ENCODE data around the gene COBL.

COBL gene

DNA sequence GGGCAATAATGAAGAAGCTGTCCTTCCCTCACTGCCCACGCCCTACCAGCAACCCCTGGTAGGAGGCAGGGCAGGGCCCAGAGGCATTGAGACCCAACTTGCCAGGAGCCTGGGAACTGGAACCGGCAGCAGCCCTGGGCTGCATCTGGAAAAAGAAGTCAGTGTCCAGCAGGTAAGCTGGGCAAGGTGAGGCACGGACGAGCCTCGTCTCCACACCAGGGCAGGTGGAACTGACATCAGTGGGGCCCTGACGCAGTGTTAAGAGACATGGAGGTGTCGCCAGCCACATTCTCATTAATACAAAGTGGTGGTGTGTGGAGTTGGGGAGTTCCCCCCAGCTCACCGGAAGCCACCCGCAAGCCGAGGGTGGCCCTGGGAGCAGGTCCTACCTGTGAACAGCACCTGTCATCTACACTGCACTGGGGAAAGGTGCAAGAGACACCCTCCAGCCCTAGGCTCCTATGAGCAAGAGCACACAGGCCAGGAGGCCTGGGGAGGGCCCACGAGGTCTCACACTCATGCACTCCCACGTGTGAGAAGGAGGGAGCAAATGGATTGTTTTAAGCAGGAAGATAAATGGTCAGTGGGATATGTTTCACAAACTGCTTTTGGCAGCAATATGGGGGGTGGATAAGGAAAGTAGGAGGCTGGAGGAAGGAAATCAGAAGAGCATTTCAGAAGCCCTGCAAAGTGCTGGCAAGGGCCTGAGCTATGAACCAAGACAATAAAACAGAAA, 53.6 kb downstream of the COBL start:
- Mint-ChIP-seq H3K27me3 (peaks cover 8% of the 10 kb centered on the region), H3K4me1 (ENCODE audit: low read depth) (no peaks in the 10 kb centered on the region), H3K27ac (no peak overlapping the region), H3K4me3 (no peak overlapping the region), H3K9me3 (no peaks in the 10 kb centered on the region), H3K36me3 (ENCODE audit: low read depth) (no peaks in the 10 kb centered on the region)

DNA sequence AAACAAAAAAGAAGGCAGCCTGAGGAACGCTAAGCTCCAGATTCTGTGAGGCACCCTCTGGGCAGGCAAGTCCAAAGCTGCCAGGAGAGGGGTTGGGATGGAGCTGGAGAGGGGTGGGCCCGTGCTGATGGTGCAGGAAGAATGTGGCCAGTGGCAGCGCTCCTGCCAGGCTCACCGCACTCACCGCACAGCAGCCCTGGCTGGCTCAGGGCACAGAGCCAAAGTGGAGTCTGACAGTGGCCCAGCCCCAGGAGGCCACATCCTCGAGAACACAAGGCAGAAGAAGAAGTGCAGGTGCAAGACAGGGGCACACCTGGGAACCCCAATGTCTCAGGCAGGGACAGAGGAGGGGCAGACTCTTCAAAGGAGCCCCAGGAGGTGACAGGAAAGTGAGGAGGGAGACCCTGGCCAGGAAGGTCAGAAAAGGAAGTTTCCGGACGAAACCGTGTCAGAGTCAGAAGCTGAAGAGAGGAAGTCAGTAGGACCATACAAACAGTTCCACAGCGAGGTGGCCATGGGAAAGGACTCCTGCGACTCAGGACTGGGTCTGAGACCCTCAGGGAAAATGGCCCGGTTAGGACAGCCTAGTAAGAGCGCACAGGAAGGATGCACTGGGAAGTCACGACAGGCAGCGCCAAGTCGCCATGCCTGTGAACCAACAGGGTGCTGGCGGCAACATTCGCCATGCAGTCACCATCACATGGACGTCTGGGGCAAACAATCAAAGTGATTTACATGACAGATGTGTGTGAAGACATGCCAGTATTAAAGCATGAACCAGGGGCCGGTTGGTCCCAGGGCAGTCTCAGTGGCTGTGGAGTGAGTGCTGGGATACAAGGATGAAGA, 54.4 kb downstream of the COBL start:
- no peak overlapping the region for H3K4me3 Mint-ChIP-seq
- H3K36me3 Mint-ChIP-seq (ENCODE audit: low read depth), result no peaks in the 10 kb centered on the region
- H3K27me3 Mint-ChIP-seq, result peaks cover 8% of the 10 kb centered on the region
- no peak overlapping the region for H3K27ac Mint-ChIP-seq
- H3K9me3 Mint-ChIP-seq, result no peaks in the 10 kb centered on the region
- H3K4me1 Mint-ChIP-seq (ENCODE audit: low read depth), result no peaks in the 10 kb centered on the region

DNA sequence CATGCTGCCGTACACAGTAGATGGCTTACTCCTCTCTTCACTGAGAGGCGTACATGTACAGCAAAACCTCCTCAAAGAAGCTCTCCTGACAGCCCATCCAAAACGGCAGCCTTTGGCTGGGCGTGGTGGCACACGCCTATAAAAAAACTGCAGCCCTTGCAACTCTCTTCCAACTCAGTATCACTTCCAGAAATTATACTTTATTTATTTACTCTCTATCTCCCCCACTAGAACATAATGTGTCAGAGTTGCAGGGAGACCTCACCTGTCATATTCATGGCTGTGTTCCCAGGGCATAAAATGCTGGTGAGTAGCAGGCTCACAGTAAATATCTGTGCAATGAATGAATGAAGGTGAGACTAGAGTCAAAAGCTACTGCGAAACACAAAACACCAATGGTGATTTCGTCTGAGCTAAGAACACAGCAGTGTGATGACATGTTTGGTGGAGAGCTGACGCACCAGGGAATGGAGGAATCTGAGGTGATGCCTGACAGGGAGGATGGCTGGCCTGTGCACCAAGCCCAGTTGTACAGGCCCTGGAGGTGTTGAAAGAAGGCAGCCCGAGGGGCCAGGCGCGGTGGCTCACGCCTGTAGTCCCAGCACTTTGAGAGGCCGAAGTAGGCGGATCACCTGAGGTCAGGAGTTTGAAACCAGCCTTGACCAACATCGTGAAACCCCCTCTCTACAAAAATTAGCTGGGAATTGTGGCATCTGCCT, 55.3 kb downstream of the COBL start:
- Mint-ChIP-seq H3K36me3 (ENCODE audit: low read depth) (no peaks in the 10 kb centered on the region), H3K4me3 (no peak overlapping the region), H3K27ac (no peak overlapping the region), H3K27me3 (peaks cover 8% of the 10 kb centered on the region), H3K4me1 (ENCODE audit: low read depth) (no peaks in the 10 kb centered on the region), H3K9me3 (no peaks in the 10 kb centered on the region)

DNA sequence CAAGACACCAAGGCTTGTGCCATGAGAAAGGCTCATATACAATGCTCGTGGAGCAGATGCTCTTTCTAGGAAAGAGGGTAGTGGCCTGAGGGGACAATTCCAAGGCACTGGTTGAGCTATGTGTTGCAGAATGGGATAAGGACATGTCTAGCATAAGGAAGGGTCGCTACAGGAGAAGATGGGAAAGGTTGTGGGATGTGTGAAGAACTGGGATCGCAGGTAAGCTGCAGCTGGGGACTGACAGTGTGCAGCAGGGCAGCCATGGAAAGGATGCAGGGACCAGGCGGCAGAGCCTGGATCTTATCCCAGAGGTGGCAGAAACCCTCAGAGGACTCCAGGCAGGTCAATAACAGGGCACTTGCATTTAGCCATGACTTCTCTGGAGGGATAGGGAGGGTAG, 56.1 kb downstream of the COBL start:
- H3K27me3 Mint-ChIP-seq, result peaks cover 8% of the 10 kb centered on the region
- no peaks in the 10 kb centered on the region for H3K4me1 Mint-ChIP-seq (ENCODE audit: low read depth)
- H3K27ac Mint-ChIP-seq, result no peak overlapping the region

DNA sequence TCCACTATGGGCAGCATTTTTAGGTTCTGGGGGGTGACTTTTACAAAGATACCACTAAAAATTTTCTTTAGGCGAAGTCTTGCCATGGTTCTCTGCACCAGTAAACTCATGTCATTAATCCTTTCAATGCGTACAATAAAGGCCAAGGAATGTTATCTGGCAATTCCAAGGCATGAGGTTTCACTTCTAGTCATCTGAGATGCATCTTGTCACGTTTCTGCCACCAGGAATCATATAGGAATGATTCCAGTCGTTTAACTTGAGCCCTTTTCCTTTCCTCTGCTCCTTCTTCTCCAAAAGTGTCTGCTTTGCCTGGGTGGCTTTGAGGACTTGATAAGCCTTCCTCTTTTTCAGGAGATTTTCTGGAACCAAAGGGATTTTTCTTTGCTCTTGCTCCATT, 56.8 kb downstream of the COBL start:
- no peaks in the 10 kb centered on the region for H3K4me1 Mint-ChIP-seq (ENCODE audit: low read depth)
- H3K27ac Mint-ChIP-seq, result no peak overlapping the region
- peaks cover 8% of the 10 kb centered on the region for H3K27me3 Mint-ChIP-seq
- H3K9me3 Mint-ChIP-seq, result no peaks in the 10 kb centered on the region
- H3K36me3 Mint-ChIP-seq (ENCODE audit: low read depth), result no peaks in the 10 kb centered on the region
- H3K4me3 Mint-ChIP-seq, result no peak overlapping the region

More for the DNA sequence above, 56.1 kb downstream of the COBL start:
- Mint-ChIP-seq H3K4me3 (no peak overlapping the region), H3K36me3 (ENCODE audit: low read depth) (no peaks in the 10 kb centered on the region), H3K9me3 (no peaks in the 10 kb centered on the region)

DNA sequence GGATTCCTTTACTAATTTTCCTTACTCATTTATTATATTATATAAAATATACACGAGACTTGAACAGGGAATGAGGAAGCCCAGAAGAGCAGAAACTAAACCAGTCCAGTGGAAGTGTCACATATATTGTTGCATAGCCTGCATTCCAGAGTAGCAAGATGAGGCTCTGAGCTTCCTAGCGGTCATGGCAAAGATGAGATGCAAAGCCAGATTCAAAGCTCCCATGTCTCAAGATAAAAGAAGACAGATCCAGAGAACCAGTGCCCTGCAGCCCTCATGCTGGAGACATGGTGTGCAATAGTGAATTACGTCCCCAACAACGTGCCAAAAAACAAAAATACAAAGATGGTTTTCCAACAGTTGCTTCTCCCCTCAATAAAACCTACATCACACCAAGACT, 59.7 kb downstream of the COBL start:
- no peak overlapping the region for H3K4me3 Mint-ChIP-seq
- no peaks in the 10 kb centered on the region for H3K36me3 Mint-ChIP-seq (ENCODE audit: low read depth)
- no peaks in the 10 kb centered on the region for H3K4me1 Mint-ChIP-seq (ENCODE audit: low read depth)
- peaks cover 8% of the 10 kb centered on the region for H3K27me3 Mint-ChIP-seq
- no peaks in the 10 kb centered on the region for H3K9me3 Mint-ChIP-seq
- H3K27ac Mint-ChIP-seq, result no peak overlapping the region

DNA sequence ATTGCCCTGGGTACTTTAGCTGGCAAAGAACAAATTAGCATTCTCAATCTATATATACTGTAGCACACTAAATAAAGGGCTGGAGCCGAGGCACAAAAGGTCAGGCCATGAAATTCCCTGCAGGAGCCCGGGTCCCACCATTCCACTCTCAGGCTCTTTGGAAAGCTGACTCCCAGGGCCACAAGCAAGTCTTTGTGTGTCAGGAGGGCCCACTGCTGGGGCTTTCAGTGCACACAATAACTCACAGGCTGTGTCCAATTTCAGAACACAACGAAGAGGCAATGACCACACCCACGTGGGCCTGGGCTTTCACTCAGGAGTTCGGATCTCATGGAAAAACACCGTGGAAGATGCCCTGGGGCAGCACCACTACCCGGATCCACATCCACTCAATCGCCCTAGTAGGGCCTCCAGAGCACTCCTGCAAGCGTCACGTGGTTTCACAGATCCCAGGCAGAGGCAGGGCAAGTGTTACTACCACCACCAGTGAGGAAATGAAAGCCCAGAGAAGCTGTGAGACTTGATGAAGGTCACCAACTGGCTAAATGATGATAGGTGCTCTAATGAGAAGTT, 60.3 kb downstream of the COBL start:
- H3K27ac Mint-ChIP-seq, result no peak overlapping the region
- no peak overlapping the region for H3K4me3 Mint-ChIP-seq
- no peaks in the 10 kb centered on the region for H3K9me3 Mint-ChIP-seq
- H3K36me3 Mint-ChIP-seq (ENCODE audit: low read depth), result no peaks in the 10 kb centered on the region
- H3K4me1 Mint-ChIP-seq (ENCODE audit: low read depth), result no peaks in the 10 kb centered on the region
- peaks cover 7% of the 10 kb centered on the region for H3K27me3 Mint-ChIP-seq

DNA sequence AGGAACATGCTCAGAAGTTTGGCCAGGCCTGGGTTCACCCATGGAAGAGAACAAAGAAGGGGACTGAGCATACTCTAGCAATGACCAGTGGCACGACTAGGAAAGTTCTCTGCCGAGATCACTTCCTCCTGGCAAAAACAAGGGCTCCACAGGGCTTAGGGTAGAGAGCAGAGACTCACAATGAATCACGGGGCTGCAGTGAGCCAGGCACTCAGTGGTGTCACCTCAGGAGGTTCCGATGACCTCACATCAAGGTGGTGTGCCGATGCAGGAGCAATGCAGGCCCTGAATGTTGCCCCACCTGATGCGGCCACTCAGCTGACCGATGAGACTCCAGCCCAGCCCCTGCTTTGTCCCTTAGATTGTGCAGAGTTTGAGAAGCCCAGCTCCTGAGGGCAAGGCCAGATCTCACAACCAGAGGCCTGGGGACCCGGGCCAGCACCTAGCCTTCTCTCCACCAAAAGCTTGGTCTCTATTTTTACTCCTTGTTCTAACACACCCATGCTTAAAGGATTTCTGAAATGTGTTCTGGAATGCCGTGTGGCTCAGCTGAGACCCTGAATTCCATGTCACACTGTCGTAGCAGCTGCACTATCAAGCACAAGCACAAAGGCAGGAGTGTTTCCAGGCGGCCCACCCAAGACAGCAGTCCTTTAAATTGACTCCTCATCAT, 60.9 kb downstream of the COBL start:
- Mint-ChIP-seq H3K4me3 (no peak overlapping the region), H3K27ac (no peak overlapping the region), H3K36me3 (ENCODE audit: low read depth) (no peaks in the 10 kb centered on the region), H3K27me3 (peaks cover 4% of the 10 kb centered on the region), H3K4me1 (ENCODE audit: low read depth) (no peaks in the 10 kb centered on the region), H3K9me3 (no peaks in the 10 kb centered on the region)

DNA sequence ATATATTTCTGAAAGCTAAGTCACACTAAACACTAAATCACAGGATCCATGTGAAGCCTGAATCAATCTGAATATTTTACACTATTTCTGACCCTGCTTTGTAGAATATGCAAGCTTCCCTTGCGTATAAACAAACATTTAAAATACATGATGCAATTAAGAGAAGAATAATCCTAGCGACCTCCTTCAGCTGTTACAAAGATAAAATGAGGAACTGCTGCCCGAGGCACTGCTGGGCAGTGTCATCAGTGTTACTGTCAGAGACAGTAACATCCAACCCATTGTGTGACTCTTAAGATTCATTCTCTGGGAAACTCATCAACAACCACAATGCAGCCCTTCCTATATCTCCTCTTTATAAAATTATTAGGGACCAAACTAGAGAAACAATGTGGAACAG, 61.6 kb downstream of the COBL start:
- Mint-ChIP-seq H3K9me3 (no peaks in the 10 kb centered on the region), H3K27ac (no peak overlapping the region)

DNA sequence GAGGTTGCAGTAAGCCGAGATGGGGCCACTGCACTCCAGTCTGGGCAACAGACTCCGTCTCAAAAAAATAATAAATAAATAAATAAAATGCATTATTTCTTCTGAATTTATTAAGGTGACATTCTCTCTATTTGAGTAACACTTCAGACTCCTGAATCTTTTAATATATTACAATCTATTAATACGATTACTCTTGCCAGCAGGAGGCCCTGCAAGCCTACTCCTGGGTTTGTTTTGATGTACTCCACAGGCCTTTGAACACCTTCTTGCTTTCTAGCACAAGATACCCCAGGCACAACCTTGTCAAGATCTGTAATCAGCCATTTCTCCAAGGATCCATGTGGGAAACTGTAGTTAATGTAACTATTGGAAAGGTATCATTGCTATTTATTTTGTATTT, 63.5 kb downstream of the COBL start:
- H3K27ac Mint-ChIP-seq, result no peak overlapping the region
- no peaks in the 10 kb centered on the region for H3K27me3 Mint-ChIP-seq
- H3K4me3 Mint-ChIP-seq, result no peak overlapping the region
- no peaks in the 10 kb centered on the region for H3K4me1 Mint-ChIP-seq (ENCODE audit: low read depth)
- H3K9me3 Mint-ChIP-seq, result no peaks in the 10 kb centered on the region
- H3K36me3 Mint-ChIP-seq (ENCODE audit: low read depth), result no peaks in the 10 kb centered on the region

More for the DNA sequence above, 61.6 kb downstream of the COBL start:
- Mint-ChIP-seq H3K27me3 (peaks cover 4% of the 10 kb centered on the region), H3K4me3 (no peak overlapping the region), H3K4me1 (ENCODE audit: low read depth) (no peaks in the 10 kb centered on the region), H3K36me3 (ENCODE audit: low read depth) (no peaks in the 10 kb centered on the region)

DNA sequence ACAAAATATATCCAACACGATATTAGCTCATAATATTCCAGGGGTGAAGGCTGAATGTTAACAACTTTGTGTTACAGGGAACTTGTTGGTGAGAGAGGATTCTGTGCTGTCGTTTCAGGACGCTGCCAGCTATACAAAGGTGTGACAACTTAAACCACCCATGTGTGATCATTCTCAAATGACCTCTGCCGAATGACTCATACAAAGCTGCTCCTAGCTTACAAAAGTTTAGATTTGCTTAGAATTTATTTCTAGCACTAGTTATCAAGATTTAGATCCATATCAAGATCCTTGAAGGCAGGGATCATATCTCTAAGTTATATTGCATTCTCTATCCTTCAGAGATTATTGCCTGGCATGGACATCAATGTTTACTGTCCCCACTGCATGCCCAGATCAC, 65.3 kb downstream of the COBL start:
- Mint-ChIP-seq H3K4me1 (ENCODE audit: low read depth) (no peaks in the 10 kb centered on the region), H3K4me3 (no peak overlapping the region), H3K27me3 (no peaks in the 10 kb centered on the region), H3K9me3 (no peaks in the 10 kb centered on the region), H3K36me3 (ENCODE audit: low read depth) (no peaks in the 10 kb centered on the region), H3K27ac (no peak overlapping the region)

DNA sequence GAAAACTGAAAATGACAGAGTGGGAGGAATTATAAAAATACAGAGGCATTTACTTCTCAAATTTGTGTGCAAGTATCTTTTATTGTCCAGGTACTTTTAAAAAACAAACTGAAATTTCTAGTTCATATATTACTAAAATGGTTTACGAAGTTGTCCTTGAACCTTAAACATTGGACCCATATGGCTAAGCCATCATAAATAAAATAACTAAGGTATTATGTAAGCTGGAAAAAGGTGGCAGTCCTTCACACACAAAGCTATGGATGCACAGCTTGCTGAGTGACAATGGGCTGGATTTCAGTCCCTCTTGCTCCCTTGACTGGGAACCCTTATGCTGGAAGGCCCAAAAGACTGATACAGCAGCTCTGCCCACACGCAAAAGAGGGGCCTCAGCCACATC, 66.1 kb downstream of the COBL start:
- Mint-ChIP-seq H3K27ac (no peak overlapping the region), H3K4me3 (no peak overlapping the region), H3K27me3 (no peaks in the 10 kb centered on the region), H3K9me3 (no peaks in the 10 kb centered on the region), H3K36me3 (ENCODE audit: low read depth) (no peaks in the 10 kb centered on the region), H3K4me1 (ENCODE audit: low read depth) (no peaks in the 10 kb centered on the region)

DNA sequence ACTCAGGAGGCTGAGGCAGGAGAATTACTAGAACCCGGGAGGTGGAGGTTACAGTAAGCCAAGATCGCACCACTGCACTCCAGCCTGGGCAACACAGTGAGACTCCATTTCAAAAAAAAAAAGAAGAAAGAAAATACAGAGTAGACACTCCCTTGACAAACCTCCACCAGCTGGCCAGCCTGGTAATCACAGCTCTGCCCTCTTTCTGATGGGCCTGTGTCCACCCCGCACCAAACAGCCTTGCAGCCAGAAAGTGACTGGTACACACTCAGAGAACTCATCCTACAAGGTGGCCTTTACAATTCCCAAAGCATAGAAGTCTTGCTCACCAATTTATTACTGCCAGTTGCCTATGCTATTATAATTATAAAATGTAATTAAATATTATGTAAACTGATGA, 66.6 kb downstream of the COBL start:
- Mint-ChIP-seq H3K4me1 (ENCODE audit: low read depth) (no peaks in the 10 kb centered on the region), H3K27me3 (no peaks in the 10 kb centered on the region), H3K4me3 (no peak overlapping the region), H3K36me3 (ENCODE audit: low read depth) (no peaks in the 10 kb centered on the region), H3K9me3 (no peaks in the 10 kb centered on the region), H3K27ac (no peak overlapping the region)

DNA sequence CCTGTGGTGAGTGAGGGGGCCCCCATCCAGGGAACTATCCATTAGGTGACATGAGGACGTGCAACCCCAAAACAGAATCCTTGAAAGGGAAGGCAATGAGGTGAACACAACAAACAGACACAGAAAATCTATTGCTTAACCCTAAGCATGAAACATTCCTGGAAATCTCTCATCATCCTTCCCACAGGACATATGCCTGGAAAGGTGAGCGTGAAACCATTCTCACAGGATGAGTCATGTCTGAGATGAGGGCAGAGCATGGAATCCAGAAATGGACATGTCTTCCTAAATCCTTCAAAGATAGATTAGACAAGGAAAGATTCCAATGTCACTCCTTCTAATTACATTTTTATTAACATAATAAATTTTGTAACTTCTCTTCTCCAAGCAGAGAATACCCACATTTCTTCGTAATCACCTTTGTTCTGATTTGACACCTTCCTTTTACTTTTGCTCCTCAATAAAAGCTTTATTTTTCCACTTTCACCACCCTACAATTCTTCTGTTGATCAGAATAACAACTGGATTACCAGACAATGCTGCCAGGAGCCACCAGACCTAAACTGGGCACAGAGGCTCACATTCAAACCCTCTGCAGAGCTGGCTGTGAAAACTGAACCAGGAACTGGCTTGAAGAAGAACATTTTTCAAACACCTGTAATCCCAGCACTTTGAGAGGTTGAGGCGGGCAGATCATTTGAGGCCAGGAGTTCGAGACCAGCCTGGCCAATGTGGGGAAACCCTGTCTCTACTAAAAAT, 67.2 kb downstream of the COBL start:
- Mint-ChIP-seq H3K27me3 (no peaks in the 10 kb centered on the region), H3K4me1 (ENCODE audit: low read depth) (no peaks in the 10 kb centered on the region), H3K27ac (no peak overlapping the region), H3K36me3 (ENCODE audit: low read depth) (no peaks in the 10 kb centered on the region), H3K9me3 (no peaks in the 10 kb centered on the region), H3K4me3 (no peak overlapping the region)

Data from stimulated activated naive CD8-positive, alpha-beta T cell treated with anti-CD3 and anti-CD28 coated beads, Interleukin-15, Interleukin-2, amounts not matched to agents 100 ng/mL and 50 ng/mL, for 24 hours (primary cell).